B cell (primary cell): ENCODE results near the gene GSTT4. TPM values are rescaled to one million over a fixed set of nuclear protein-coding genes. Genes with fewer than 3 reads are reported as not detected.

Experiments used
- ATAC-seq: fragments of 200-7000 bp; cut with Tn5 transposase; one replicate; pipeline ENCODE4 v1.10.0; 2021; ENCODE audit warnings: low read depth, mild to moderate bottlenecking, moderate number of reproducible peaks, moderate library complexity
- CTCF ChIA-PET: fragments of 350-600 bp; sonication (Branson Sonifier 250); formaldehyde crosslinking; loops from one replicate; lab custom pipeline; 2021; ENCODE audit warnings: antibody characterized with exemption, inconsistent platforms; lab: Charles Lee
- POLR2A ChIA-PET: fragments of 350-600 bp; sonication (Branson Sonifier 250); formaldehyde crosslinking; loops from one replicate; lab custom pipeline; 2021; ENCODE audit warnings: antibody characterized with exemption; lab: Charles Lee
- DNase-seq: peaks from one replicate; pipeline ENCODE4 v3.0.0; 2013
- H2AFZ ChIP-seq: 2 replicates; pipeline ENCODE4 v1.6.1; 2012; ENCODE audit warnings: mild to moderate bottlenecking, low read depth, low read length; ENCODE audit not compliant: insufficient read depth, poor library complexity, severe bottlenecking
- H3K27ac ChIP-seq, 2 donors: 1 replicate in 1 of 2; 2 replicates in 1 of 2; pipeline ENCODE4 v1.5.1; 2012 to 2013; ENCODE audit warnings: low read length in 2 of 2, mild to moderate bottlenecking in 2 of 2, moderate library complexity in 1 of 2
- H3K27me3 ChIP-seq, 4 experiments: fragments of 200-600 bp in 1 of 4; sonication (generic) in 1 of 4; replicated peaks in 1 of 4; 1 replicate in 2 of 4; 2 replicates in 2 of 4; pipeline versions ENCODE4 v1.6.1 to v1.7.0; 2013 to 2016; ENCODE audit warnings: low read length in 3 of 4, mild to moderate bottlenecking in 2 of 4, mixed read lengths in 1 of 4, moderate library complexity in 1 of 4; ENCODE audit not compliant: insufficient read depth in 4 of 4, control insufficient read depth in 3 of 4; ENCODE audit errors: control extremely low read depth in 1 of 4
- H3K36me3 ChIP-seq, 2 experiments: replicated peaks in 1 of 2; 1 replicate in 1 of 2; 2 replicates in 1 of 2; pipeline versions ENCODE4 v1.6.1 to v1.7.1; 2013; ENCODE audit warnings: low read length in 1 of 2; ENCODE audit not compliant: insufficient read depth in 2 of 2, control insufficient read depth in 1 of 2; ENCODE audit errors: control extremely low read depth in 1 of 2, extremely low read depth in 1 of 2
- H3K4me1 ChIP-seq, 2 donors: fragments of 200-600 bp in 1 of 2; sonication (generic) in 1 of 2; 1 replicate in 1 of 2; 2 replicates in 1 of 2; pipeline versions ENCODE4 v1.5.1 to v1.6.1; 2013 to 2017; ENCODE audit warnings: low read length in 2 of 2; ENCODE audit not compliant: control insufficient read depth in 2 of 2, insufficient read depth in 2 of 2
- H3K4me2 ChIP-seq: replicated peaks from 2 replicates; pipeline ENCODE3; 2012; ENCODE audit warnings: mild to moderate bottlenecking, low read depth, low read length; ENCODE audit not compliant: poor library complexity, severe bottlenecking
- H3K4me3 ChIP-seq, 5 experiments: fragments of 200-600 bp in 1 of 5; sonication (generic) in 1 of 5; 1 replicate in 3 of 5; 2 replicates in 2 of 5; pipeline versions ENCODE4 v1.5.1 to v1.7.0; 2011 to 2016; ENCODE audit warnings: low read length in 4 of 5, mild to moderate bottlenecking in 4 of 5, low read depth in 2 of 5, control low read depth in 1 of 5, moderate library complexity in 1 of 5; ENCODE audit not compliant: insufficient read depth in 1 of 5; ENCODE audit errors: control extremely low read depth in 1 of 5, extremely low read depth in 1 of 5
- H3K79me2 ChIP-seq: fragments of 200-600 bp; sonication (generic); one replicate; pipeline ENCODE4 v1.6.0; 2016; ENCODE audit warnings: low read length; ENCODE audit not compliant: control insufficient read depth, insufficient read depth
- H3K9ac ChIP-seq: fragments of 200-600 bp; sonication (generic); 2 replicates; pipeline ENCODE4 v1.6.1; 2017; ENCODE audit warnings: mild to moderate bottlenecking, low read length, moderate library complexity
- H3K9me3 ChIP-seq, 3 donors: one replicate each; pipeline versions ENCODE4 v1.6.1 to v1.7.1; 2013; ENCODE audit warnings: low read length in 2 of 3; ENCODE audit not compliant: control insufficient read depth in 2 of 3, insufficient read depth in 1 of 3; ENCODE audit errors: control extremely low read depth in 1 of 3
- H4K20me1 ChIP-seq: 2 replicates; pipeline ENCODE4 v1.6.0; 2012; ENCODE audit warnings: mild to moderate bottlenecking, low read length; ENCODE audit not compliant: insufficient read depth, control insufficient read depth, poor library complexity, severe bottlenecking
- H3K27ac Mint-ChIP-seq: one replicate; pipeline ENCODE4 v1.8.0; 2021; ENCODE audit warnings: mixed read lengths
- H3K27me3 Mint-ChIP-seq: one replicate; pipeline ENCODE4 v1.8.0; 2021; ENCODE audit warnings: mixed read lengths
- H3K4me1 Mint-ChIP-seq: one replicate; pipeline ENCODE4 v1.8.0; 2021; ENCODE audit warnings: mixed read lengths
- H3K4me3 Mint-ChIP-seq: one replicate; pipeline ENCODE4 v1.8.0; 2021; ENCODE audit warnings: mixed read lengths
- H3K9me3 Mint-ChIP-seq: one replicate; pipeline ENCODE4 v1.8.0; 2022; ENCODE audit warnings: mixed read lengths; ENCODE audit not compliant: insufficient read depth
- EZH2 ChIP-seq: IDR thresholded peaks from 2 replicates; pipeline ENCODE4 v1.6.1; 2012; ENCODE audit warnings: borderline replicate concordance, low read depth, mild to moderate bottlenecking, moderate library complexity, low read length; ENCODE audit not compliant: insufficient read depth, poor library complexity, severe bottlenecking
- WGBS: methylation state at CpG from one replicate; pipeline ENCODE4 v1.1.5; 2013; ENCODE audit warnings: missing lambda C conversion rate; ENCODE audit not compliant: insufficient coverage; 5-methylcytosine and 5-hydroxymethylcytosine counted together
- intact Hi-C: fragments of 100-400 bp; cut with micrococcal nuclease; formaldehyde crosslinking; loops from one replicate; pipeline ENCODE4 v1.10.0; 2022
- polyA plus RNA-seq: library from polyadenylated mRNA; depleted of rRNA; stranded (reverse); fragments of >200 nt; gene quantifications from 2 replicates; pipeline ENCODE4 v1.2.3, GENCODE V29; 2012
- total RNA-seq, 2 donors: library from RNA; stranded (reverse); fragments of 120-200 nt in 1 of 2; gene quantifications; 1 replicate in 1 of 2; 2 replicates in 1 of 2; pipeline versions ENCODE4 v1.2.3 to v1.2.4, GENCODE V29; 2013 to 2022
- TF ChIP-seq, protein P1 (sequence below): fragments of 200-600 bp; IDR thresholded peaks from one replicate; pipeline ENCODE4 v1.8.0; 2022; ENCODE audit warnings: antibody characterized with exemption, mild to moderate bottlenecking

The GSTT4 gene
- total and polyA plus RNA-seq, 2 donors (not counting 1 experiment from before 2014, with no cell fraction given), result not detected

- 90% methylated on average over 2 of the region's 6 CpGs for WGBS
- CTCF ChIA-PET, result no interaction called here
- H3K4me3 Mint-ChIP-seq, result no peak overlapping the region
Measured at GRCh38 chr22:24008381-24009226, 3.4 kb upstream of the GSTT4 start.

DNA sequence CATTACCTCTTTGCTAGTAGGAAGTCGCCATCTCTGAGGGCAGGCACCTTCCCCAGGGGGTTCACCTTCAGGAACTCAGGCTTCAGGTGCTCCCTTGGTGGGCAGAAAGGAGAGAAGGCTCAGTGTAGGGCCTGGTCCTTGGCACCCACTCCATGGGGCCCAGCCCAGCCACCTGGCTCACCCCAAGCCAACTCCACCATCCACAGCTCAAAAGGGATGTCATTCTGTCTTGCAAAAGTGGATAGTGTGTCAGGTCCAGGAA lies 2.7 kb upstream of the GSTT4 start:
- Mint-ChIP-seq H3K4me3 (no peak overlapping the region), H3K27me3 (no peaks in the 10 kb centered on the region), H3K27ac (no peak overlapping the region), H3K4me1 (peaks cover 19% of the 10 kb centered on the region), H3K9me3 (no peaks in the 10 kb centered on the region)
- H3K9ac ChIP-seq, result no peak overlapping the region
- no peak overlapping the region for H3K27ac ChIP-seq
- H3K4me2 ChIP-seq, result no peak overlapping the region
- no peak overlapping the region for H3K4me3 ChIP-seq
- H3K36me3 ChIP-seq, result no peaks in the 10 kb centered on the region
- TF ChIP-seq, protein P1, sequence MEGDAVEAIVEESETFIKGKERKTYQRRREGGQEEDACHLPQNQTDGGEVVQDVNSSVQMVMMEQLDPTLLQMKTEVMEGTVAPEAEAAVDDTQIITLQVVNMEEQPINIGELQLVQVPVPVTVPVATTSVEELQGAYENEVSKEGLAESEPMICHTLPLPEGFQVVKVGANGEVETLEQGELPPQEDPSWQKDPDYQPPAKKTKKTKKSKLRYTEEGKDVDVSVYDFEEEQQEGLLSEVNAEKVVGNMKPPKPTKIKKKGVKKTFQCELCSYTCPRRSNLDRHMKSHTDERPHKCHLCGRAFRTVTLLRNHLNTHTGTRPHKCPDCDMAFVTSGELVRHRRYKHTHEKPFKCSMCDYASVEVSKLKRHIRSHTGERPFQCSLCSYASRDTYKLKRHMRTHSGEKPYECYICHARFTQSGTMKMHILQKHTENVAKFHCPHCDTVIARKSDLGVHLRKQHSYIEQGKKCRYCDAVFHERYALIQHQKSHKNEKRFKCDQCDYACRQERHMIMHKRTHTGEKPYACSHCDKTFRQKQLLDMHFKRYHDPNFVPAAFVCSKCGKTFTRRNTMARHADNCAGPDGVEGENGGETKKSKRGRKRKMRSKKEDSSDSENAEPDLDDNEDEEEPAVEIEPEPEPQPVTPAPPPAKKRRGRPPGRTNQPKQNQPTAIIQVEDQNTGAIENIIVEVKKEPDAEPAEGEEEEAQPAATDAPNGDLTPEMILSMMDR, result no peak
- TF ChIP-seq EZH2, result no peak
- ChIA-PET POLR2A (no interaction called here), CTCF (no interaction called here)
- no peak overlapping the region for H2AFZ ChIP-seq
- no peaks in the 10 kb centered on the region for H4K20me1 ChIP-seq
- no peak for ATAC-seq
- peaks cover 12% of the 10 kb centered on the region for H3K79me2 ChIP-seq
- WGBS, result 90% methylated on average over 1 of the region's 1 CpG
- intact Hi-C loops, result no loop called here
- peaks cover 0 to 3% (median 0%) of the 10 kb centered on the region in 3 donors for H3K9me3 ChIP-seq
- H3K4me1 ChIP-seq, result peaks cover 7 to 18% of the 10 kb centered on the region in 2 donors
- no peak for DNase-seq
- no peaks in the 10 kb centered on the region for H3K27me3 ChIP-seq

More at GRCh38 chr22:24008381-24009226, 3.4 kb upstream of the GSTT4 start:
- Mint-ChIP-seq H3K4me1 (peaks cover 19% of the 10 kb centered on the region), H3K27me3 (no peaks in the 10 kb centered on the region), H3K27ac (no peak overlapping the region), H3K9me3 (no peaks in the 10 kb centered on the region)
- H3K27me3 ChIP-seq, result no peaks in the 10 kb centered on the region
- no peaks in the 10 kb centered on the region for H3K36me3 ChIP-seq
- H3K9ac ChIP-seq, result no peak overlapping the region
- DNase-seq (no peak), ATAC-seq (no peak)
- POLR2A ChIA-PET, result no interaction called here
- H2AFZ ChIP-seq, result no peak overlapping the region
- TF ChIP-seq, protein P1, result no peak
- no peak for TF ChIP-seq EZH2
- intact Hi-C loops, result no loop called here
- no peak overlapping the region for H3K27ac ChIP-seq
- H3K4me1 ChIP-seq, result peaks cover 7 to 18% of the 10 kb centered on the region in 2 donors
- no peak overlapping the region for H3K4me2 ChIP-seq
- no peaks in the 10 kb centered on the region for H4K20me1 ChIP-seq
- peaks cover 0 to 3% (median 0%) of the 10 kb centered on the region in 3 donors for H3K9me3 ChIP-seq
- no peak overlapping the region for H3K4me3 ChIP-seq
- peaks cover 12% of the 10 kb centered on the region for H3K79me2 ChIP-seq
